Measurements from ENCODE around the gene KRTAP4-5.
"Not testable (repeated sequence)": the region's sequence is repeated elsewhere in the genome, so short reads cannot be mapped to it uniquely, and the experiment has no call there.

The KRTAP4-5 gene

GRCh38 chr17:41190328-41190727 lies 40.7 kb upstream of the KRTAP4-5 start (continued):
- TF ChIP-seq ZNF302 (tag by site-specific recombination; IDR thresholded peaks at IDR 0.05; ENCODE audit: low read depth) (no peak), SCRT2 (tag by site-specific recombination; IDR thresholded peaks at IDR 0.05) (peak; percentile 96)

GRCh38 chr17:41189837-41190318 lies 40.3 kb upstream of the KRTAP4-5 start, which contains the start of gene KRTAP9-1:
TSS of gene KRTAP9-1 (plus strand) at chr17:41189887. CDS start at chr17:41189887, 0 bp downstream.
- H3K36me3 ChIP-seq (ENCODE audit: control insufficient read depth in 2 of 2, insufficient read depth in 1 of 2, low read length in 2 of 2); H3K4me1 ChIP-seq (ENCODE audit: control insufficient read depth, insufficient read depth, low read length); H3K27ac ChIP-seq (ENCODE audit: extremely low read depth, low read depth, low read length); H3K4me3 ChIP-seq (ENCODE audit: low read depth, low read length); H3K9me3 ChIP-seq (ENCODE audit: control insufficient read depth, insufficient read depth, low read depth, low read length); POLR2A ChIA-PET: not testable (repeated sequence)
- CTCF ChIA-PET: interaction anchor here (0.6 kb wide), 1 partner anchor 136 kb away, joined by 3 read pairs; no protein-coding TSS in a partner anchor
- TF ChIP-seq ZIC2 (tag by site-specific recombination; IDR thresholded peaks at IDR 0.05): peak; percentile 75

- CTCF ChIA-PET: interaction anchor here (0.6 to 0.9 kb wide), 2 partner anchors 335 to 363 kb away, joined by 3 to 4 read pairs; no protein-coding TSS in a partner anchor
- no peaks in the 10 kb centered on the region for H3K36me3 ChIP-seq (ENCODE audit: control insufficient read depth in 2 of 2, insufficient read depth in 1 of 2, low read length in 2 of 2)
- no peaks in the 10 kb centered on the region for H3K9me3 ChIP-seq (ENCODE audit: control insufficient read depth, insufficient read depth, low read depth, low read length)
- TF ChIP-seq REST (tag by site-specific recombination; IDR thresholded peaks at IDR 0.05) (peak; percentile 76), SP3 (tag by site-specific recombination; IDR thresholded peaks at IDR 0.05) (no peak), ZIC2 (tag by site-specific recombination; IDR thresholded peaks at IDR 0.05) (peak; percentile 43)
- H3K4me3 ChIP-seq (ENCODE audit: low read depth, low read length): no peak overlapping the region
- no peaks in the 10 kb centered on the region for H3K4me1 ChIP-seq (ENCODE audit: control insufficient read depth, insufficient read depth, low read length)
- POLR2A ChIA-PET: no interaction called here
- H3K27ac ChIP-seq (ENCODE audit: extremely low read depth, low read depth, low read length): no peak overlapping the region
Measured at GRCh38 chr17:41186872-41187271, 37.2 kb upstream of the KRTAP4-5 start.

GRCh38 chr17:41185001-41185400 lies 35.4 kb upstream of the KRTAP4-5 start:
- no peaks in the 10 kb centered on the region for H3K9me3 ChIP-seq (ENCODE audit: control insufficient read depth, insufficient read depth, low read depth, low read length)
- CTCF ChIA-PET: no interaction called here
- no peak overlapping the region for H3K27ac ChIP-seq (ENCODE audit: extremely low read depth, low read depth, low read length)
- POLR2A ChIA-PET: no interaction called here
- no peak overlapping the region for H3K4me3 ChIP-seq (ENCODE audit: low read depth, low read length)
- no peak for TF ChIP-seq KLF17 (tag by site-specific recombination; IDR thresholded peaks at IDR 0.05)
- no peak for TF ChIP-seq ZNF830 (tag by site-specific recombination; IDR thresholded peaks at IDR 0.05; ENCODE audit: low read depth)
- no peak for TF ChIP-seq ELK4 (IDR thresholded peaks at IDR 0.05; ENCODE audit: borderline replicate concordance, low read depth, low read length)
- no peak for TF ChIP-seq ZNF335 (tag by site-specific recombination; conservative IDR thresholded peaks at IDR 0.05)
- H3K36me3 ChIP-seq (ENCODE audit: control insufficient read depth in 2 of 2, insufficient read depth in 1 of 2, low read length in 2 of 2): no peaks in the 10 kb centered on the region
- no peaks in the 10 kb centered on the region for H3K4me1 ChIP-seq (ENCODE audit: control insufficient read depth, insufficient read depth, low read length)

- Histone ChIP-seq H3K36me3 (ENCODE audit: control insufficient read depth in 2 of 2, insufficient read depth in 1 of 2, low read length in 2 of 2) (no peaks in the 10 kb centered on the region), H3K4me3 (ENCODE audit: low read depth, low read length) (no peak within 1 kb of the TSS), H3K9me3 (ENCODE audit: control insufficient read depth, insufficient read depth, low read depth, low read length) (no peaks in the 10 kb centered on the region), H3K4me1 (ENCODE audit: control insufficient read depth, insufficient read depth, low read length) (no peaks in the 10 kb centered on the region), H3K27ac (ENCODE audit: extremely low read depth, low read depth, low read length) (no peak within 1 kb of the TSS)
- ChIA-PET CTCF (no interaction called here), POLR2A (no interaction called here)
- TF ChIP-seq SCRT2 (tag by site-specific recombination; IDR thresholded peaks at IDR 0.05) (peak; percentile 75), ZNF248 (tag by site-specific recombination; IDR thresholded peaks at IDR 0.05) (no peak), KLF10 (tag by site-specific recombination; IDR thresholded peaks at IDR 0.05) (no peak), ZNF571 (tag by site-specific recombination; IDR thresholded peaks at IDR 0.05) (no peak), ZIC2 (tag by site-specific recombination; IDR thresholded peaks at IDR 0.05) (peak; percentile 75), CTCF (tag by site-specific recombination; IDR thresholded peaks at IDR 0.05) (no peak), ZNF514 (tag by site-specific recombination; IDR thresholded peaks at IDR 0.05) (no peak), ZNF26 (tag by site-specific recombination; IDR thresholded peaks at IDR 0.05) (no peak)
Measured at GRCh38 chr17:41184480-41184961, 34.9 kb upstream of the KRTAP4-5 start, which contains the start of gene KRTAP4-1. TSS of gene KRTAP4-1 (minus strand) at chr17:41184911. CDS start at chr17:41184854, 57 bp downstream.
